ENCODE data around the gene METTL21C.

GRCh38 chr13:102692491-102692826 is 2.4 kb downstream of the METTL21C start:
- TF ChIP-seq, protein P1, sequence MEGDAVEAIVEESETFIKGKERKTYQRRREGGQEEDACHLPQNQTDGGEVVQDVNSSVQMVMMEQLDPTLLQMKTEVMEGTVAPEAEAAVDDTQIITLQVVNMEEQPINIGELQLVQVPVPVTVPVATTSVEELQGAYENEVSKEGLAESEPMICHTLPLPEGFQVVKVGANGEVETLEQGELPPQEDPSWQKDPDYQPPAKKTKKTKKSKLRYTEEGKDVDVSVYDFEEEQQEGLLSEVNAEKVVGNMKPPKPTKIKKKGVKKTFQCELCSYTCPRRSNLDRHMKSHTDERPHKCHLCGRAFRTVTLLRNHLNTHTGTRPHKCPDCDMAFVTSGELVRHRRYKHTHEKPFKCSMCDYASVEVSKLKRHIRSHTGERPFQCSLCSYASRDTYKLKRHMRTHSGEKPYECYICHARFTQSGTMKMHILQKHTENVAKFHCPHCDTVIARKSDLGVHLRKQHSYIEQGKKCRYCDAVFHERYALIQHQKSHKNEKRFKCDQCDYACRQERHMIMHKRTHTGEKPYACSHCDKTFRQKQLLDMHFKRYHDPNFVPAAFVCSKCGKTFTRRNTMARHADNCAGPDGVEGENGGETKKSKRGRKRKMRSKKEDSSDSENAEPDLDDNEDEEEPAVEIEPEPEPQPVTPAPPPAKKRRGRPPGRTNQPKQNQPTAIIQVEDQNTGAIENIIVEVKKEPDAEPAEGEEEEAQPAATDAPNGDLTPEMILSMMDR (IDR thresholded peaks at IDR 0.05; ENCODE audit: insufficient read depth, low read length): no peak
- TF ChIP-seq POLR2AphosphoS5 (IDR thresholded peaks at IDR 0.05; ENCODE audit: low read depth): no peak
- no peak for TF ChIP-seq GABPA (IDR thresholded peaks at IDR 0.05; ENCODE audit: low read depth)
